ENCODE results near the gene VEPH1. TPM values are rescaled to one million over a fixed set of nuclear protein-coding genes. Genes with fewer than 3 reads are reported as not detected.

VEPH1 gene
- polyA plus RNA-seq, 1 experiment, result 17.9 TPM

DNA sequence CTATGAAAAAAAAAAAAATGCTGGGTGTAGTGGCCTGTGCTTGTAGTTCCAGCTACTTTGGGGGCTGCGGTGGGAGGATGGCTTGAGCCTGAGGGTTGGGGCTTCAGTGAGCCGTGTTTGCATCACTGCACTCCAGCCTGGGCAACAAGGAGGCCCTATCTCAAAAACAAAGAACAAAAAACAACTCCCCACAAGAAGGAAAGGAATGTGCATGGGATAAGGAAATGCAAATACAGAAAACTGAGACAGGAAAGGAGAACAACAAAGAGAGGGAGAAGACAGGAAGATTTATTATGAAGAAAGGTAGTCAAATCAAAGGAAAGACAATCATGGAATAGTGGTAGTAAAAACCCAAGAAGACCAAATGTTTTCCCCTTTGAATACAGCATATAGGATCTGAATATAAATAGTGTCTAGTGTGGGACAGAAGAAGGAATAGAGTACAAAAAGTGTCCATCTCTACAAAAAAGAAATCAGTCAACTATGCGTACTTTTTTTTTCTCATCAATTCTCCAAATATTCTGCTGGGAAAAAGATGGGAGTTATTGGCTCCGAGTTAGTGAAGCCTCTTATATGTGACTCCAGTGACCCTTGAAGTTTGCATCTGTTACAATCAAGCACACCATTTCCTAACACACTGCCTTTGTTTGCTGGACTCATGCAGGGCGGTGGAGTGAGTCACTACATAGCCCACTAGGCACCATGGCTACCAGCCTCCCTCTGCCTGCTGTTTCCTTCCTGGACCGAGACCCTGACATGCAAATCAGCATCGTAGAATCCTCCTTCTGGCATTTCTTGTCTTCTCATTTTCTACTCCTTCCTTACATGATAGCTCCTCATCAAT lies 167.8 kb downstream of the VEPH1 start:
- DNase-seq (ENCODE audit: low read depth), result no peak
- no peak for TF ChIP-seq CTCF (IDR thresholded peaks at IDR 0.05; ENCODE audit: insufficient read depth, low read depth, low read length)
- H3K36me3 ChIP-seq (ENCODE audit: control insufficient read depth, insufficient read depth, low read length), result no peaks in the 10 kb centered on the region
- H3K4me3 ChIP-seq (ENCODE audit: low read depth, low read length), result no peak overlapping the region
- ChIA-PET POLR2A (no interaction called here), CTCF (no interaction called here)
- no peaks in the 10 kb centered on the region for H3K27me3 ChIP-seq (ENCODE audit: control insufficient read depth, insufficient read depth, low read length)

- no peaks in the 10 kb centered on the region for H3K27me3 ChIP-seq (ENCODE audit: control insufficient read depth, insufficient read depth, low read length)
- no peaks in the 10 kb centered on the region for H3K36me3 ChIP-seq (ENCODE audit: control insufficient read depth, insufficient read depth, low read length)
- DNase-seq (ENCODE audit: low read depth), result peak; percentile 72
- H3K4me3 ChIP-seq (ENCODE audit: low read depth, low read length), result no peak overlapping the region
- no peak for TF ChIP-seq CTCF (IDR thresholded peaks at IDR 0.05; ENCODE audit: insufficient read depth, low read depth, low read length)
- POLR2A ChIA-PET, result no interaction called here
- CTCF ChIA-PET, result no interaction called here
Observed at GRCh38 chr3:157333551-157333991, 169.6 kb downstream of the VEPH1 start.

GRCh38 chr3:157330206-157330605 lies 173.0 kb downstream of the VEPH1 start:
- no peak overlapping the region for H3K4me3 ChIP-seq (ENCODE audit: low read depth, low read length)
- ChIA-PET POLR2A (interaction anchor here (0.6 kb wide), 1 partner anchor 40 kb away, joined by 3 read pairs; no protein-coding TSS in a partner anchor), CTCF (interaction anchor here (0.6 to 1.6 kb wide), 8 partner anchors 9 to 1324 kb away, joined by 3 to 7 read pairs (median 3); no protein-coding TSS in a partner anchor)
- H3K27me3 ChIP-seq (ENCODE audit: control insufficient read depth, insufficient read depth, low read length), result no peaks in the 10 kb centered on the region
- no peak for DNase-seq (ENCODE audit: low read depth)
- H3K36me3 ChIP-seq (ENCODE audit: control insufficient read depth, insufficient read depth, low read length), result no peaks in the 10 kb centered on the region
- TF ChIP-seq CTCF (IDR thresholded peaks at IDR 0.05; ENCODE audit: insufficient read depth, low read depth, low read length), result peak; percentile 21; the same call in 1 of the 2 replicates

DNA sequence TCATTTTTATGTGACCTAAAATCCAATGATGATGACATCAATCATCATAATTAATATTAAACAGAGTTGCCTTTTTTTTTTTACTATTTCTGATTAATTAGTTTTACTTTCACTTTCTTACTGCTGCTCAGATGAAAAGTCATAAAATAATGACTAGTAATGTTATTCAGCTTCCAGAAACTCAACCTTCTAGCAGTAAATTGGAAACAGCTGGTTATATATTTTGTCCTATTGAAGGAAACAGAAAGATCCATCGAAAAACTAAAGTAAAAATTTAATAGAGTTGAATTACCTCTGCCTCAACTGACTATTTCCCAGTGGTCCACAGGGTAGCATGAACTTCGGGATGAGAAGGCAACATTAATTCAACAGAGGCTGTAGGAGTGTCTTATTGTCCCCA lies 173.7 kb downstream of the VEPH1 start:
- Histone ChIP-seq H3K4me3 (ENCODE audit: low read depth, low read length) (no peak overlapping the region), H3K36me3 (ENCODE audit: control insufficient read depth, insufficient read depth, low read length) (no peaks in the 10 kb centered on the region), H3K27me3 (ENCODE audit: control insufficient read depth, insufficient read depth, low read length) (no peaks in the 10 kb centered on the region)
- no peak for DNase-seq (ENCODE audit: low read depth)
- CTCF ChIA-PET, result interaction anchor here (0.6 to 1.6 kb wide), 9 partner anchors 8 to 1323 kb away, joined by 3 to 7 read pairs (median 3); no protein-coding TSS in a partner anchor
- no peak for TF ChIP-seq CTCF (IDR thresholded peaks at IDR 0.05; ENCODE audit: insufficient read depth, low read depth, low read length)
- POLR2A ChIA-PET, result interaction anchor here (0.6 kb wide), 1 partner anchor 39 kb away, joined by 3 read pairs; no protein-coding TSS in a partner anchor

DNA sequence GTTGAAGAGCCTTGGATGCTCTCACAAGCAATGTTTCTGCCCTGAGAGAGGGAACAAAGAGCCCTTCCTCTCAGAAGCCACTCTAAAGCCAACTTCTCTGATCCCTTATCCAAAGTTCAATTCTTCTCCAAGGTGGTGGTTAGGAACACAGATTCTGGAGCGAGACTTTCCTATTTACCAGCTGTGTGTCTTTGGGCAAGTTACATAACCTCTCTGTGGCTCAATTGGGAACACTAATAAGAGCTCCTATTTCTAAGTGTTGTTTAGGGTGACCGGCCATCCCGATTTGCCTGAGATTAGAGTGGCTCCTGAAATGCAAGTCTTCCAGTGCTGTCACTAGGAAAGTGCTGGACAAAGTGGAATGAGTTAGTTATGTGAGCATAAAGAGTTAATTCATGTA lies 175.4 kb downstream of the VEPH1 start:
- no peak for DNase-seq (ENCODE audit: low read depth)
- Histone ChIP-seq H3K36me3 (ENCODE audit: control insufficient read depth, insufficient read depth, low read length) (no peaks in the 10 kb centered on the region), H3K4me3 (ENCODE audit: low read depth, low read length) (no peak overlapping the region), H3K27me3 (ENCODE audit: control insufficient read depth, insufficient read depth, low read length) (no peaks in the 10 kb centered on the region)
- TF ChIP-seq CTCF (IDR thresholded peaks at IDR 0.05; ENCODE audit: insufficient read depth, low read depth, low read length), result no peak
- CTCF ChIA-PET, result interaction anchor here (1.5 to 1.6 kb wide), 2 partner anchors 126 to 165 kb away, joined by 3 read pairs; no protein-coding TSS in a partner anchor
- POLR2A ChIA-PET, result no interaction called here
